GM21786 (cell line): Measurements from ENCODE around the gene LY6G5B.

Experiments used
- ATAC-seq: cut with Tn5 transposase; IDR thresholded peaks from one replicate; pipeline ENCODE4 v1.9.1; 2021; ENCODE audit not compliant: unreplicated experiment

LY6G5B gene

GRCh38 chr6:31669676-31670075, at the start of gene LY6G5B:
Gene LY6G5B, plus strand, starts transcription at chr6:31669976. Its CDS starts 975 bp downstream, at chr6:31670951.
- ATAC-seq: no peak

GRCh38 chr6:31620586-31621319, 49.0 kb upstream of the LY6G5B start, which contains the start of gene PRRC2A:
Gene PRRC2A, plus strand, starts transcription at chr6:31620715. Its CDS starts 2,075 bp downstream, at chr6:31622790.
- peak; percentile 22 for ATAC-seq

- ATAC-seq: no peak
These were observed 48.3 kb upstream of the LY6G5B start for GRCh38 chr6:31621320-31621939.

GRCh38 chr6:31621991-31622390, 47.8 kb upstream of the LY6G5B start:
- no peak for ATAC-seq

- ATAC-seq: no peak
These were observed 47.1 kb upstream of the LY6G5B start for GRCh38 chr6:31622684-31623091.

GRCh38 chr6:31624070-31624469, 45.7 kb upstream of the LY6G5B start:
- ATAC-seq: no peak

- ATAC-seq: no peak
These were observed 42.8 kb upstream of the LY6G5B start for GRCh38 chr6:31626952-31627351.

- ATAC-seq: no peak
These were observed 42.0 kb upstream of the LY6G5B start for GRCh38 chr6:31627690-31628287.

GRCh38 chr6:31629014-31629413, 40.8 kb upstream of the LY6G5B start:
- ATAC-seq: no peak

- no peak for ATAC-seq
These were observed 39.4 kb upstream of the LY6G5B start for GRCh38 chr6:31630177-31630934.

GRCh38 chr6:31631209-31631608, 38.6 kb upstream of the LY6G5B start:
- ATAC-seq: no peak

- ATAC-seq: no peak
These were observed 38.0 kb upstream of the LY6G5B start for GRCh38 chr6:31631681-31632278.

GRCh38 chr6:31632279-31632946, 37.4 kb upstream of the LY6G5B start:
- ATAC-seq: no peak

GRCh38 chr6:31633447-31633846, 36.3 kb upstream of the LY6G5B start:
- ATAC-seq: no peak

GRCh38 chr6:31634131-31634530, 35.6 kb upstream of the LY6G5B start:
- ATAC-seq: no peak

- ATAC-seq: no peak
These were observed 34.7 kb upstream of the LY6G5B start for GRCh38 chr6:31634969-31635575.

- no peak for ATAC-seq
These were observed 32.8 kb upstream of the LY6G5B start for GRCh38 chr6:31636698-31637596.

GRCh38 chr6:31639043-31639442, 30.7 kb upstream of the LY6G5B start:
- ATAC-seq: no peak

- no peak for ATAC-seq
These were observed 30.3 kb upstream of the LY6G5B start for GRCh38 chr6:31639449-31639861.
